Stimulated activated effector memory CD8-positive, alpha-beta T cell treated with anti-CD3 and anti-CD28 coated beads, Interleukin-12 subunit alpha, Interleukin-12 subunit beta, amount 100 ng/mL, for 72 hours (primary cell): ENCODE data around the gene ACTR1B.
"Not testable (repeated sequence)": the region's sequence is repeated elsewhere in the genome, so short reads cannot be mapped to it uniquely, and the experiment has no call there.

Experiments
- ATAC-seq: fragments of 150-1000 bp; cut with Tn5 transposase; 2 replicates; pipeline ENCODE4 v1.10.0; 2021
- DNase-seq, 2 donors: peaks; one replicate each; pipeline ENCODE4 v3.0.0; 2021 to 2022; ENCODE audit warnings: low spot score in 2 of 2
- H3K27ac Mint-ChIP-seq: one replicate; pipeline ENCODE4 v1.8.0; 2022; ENCODE audit warnings: mild to moderate bottlenecking, mixed read lengths
- H3K36me3 Mint-ChIP-seq: one replicate; pipeline ENCODE4 v1.8.0; 2022; ENCODE audit warnings: mild to moderate bottlenecking, mixed read lengths
- H3K4me1 Mint-ChIP-seq: one replicate; pipeline ENCODE4 v1.8.0; 2022; ENCODE audit warnings: mixed read lengths
- H3K4me3 Mint-ChIP-seq: one replicate; pipeline ENCODE4 v1.8.0; 2022; ENCODE audit warnings: mild to moderate bottlenecking, mixed read lengths
- H3K9me3 Mint-ChIP-seq: one replicate; pipeline ENCODE4 v1.8.0; 2022; ENCODE audit warnings: mixed read lengths

Gene ACTR1B

GRCh38 chr2:97620492-97620891 is 43.4 kb downstream of the ACTR1B start:
- not testable (repeated sequence) for H3K4me3 Mint-ChIP-seq, H3K9me3 Mint-ChIP-seq, H3K27ac Mint-ChIP-seq, ATAC-seq, H3K36me3 Mint-ChIP-seq, H3K4me1 Mint-ChIP-seq, DNase-seq

GRCh38 chr2:97618939-97619827 is 44.7 kb downstream of the ACTR1B start:
- peak; percentile 93 for ATAC-seq
- not testable (repeated sequence) for DNase-seq, H3K27ac Mint-ChIP-seq, H3K9me3 Mint-ChIP-seq, H3K36me3 Mint-ChIP-seq, H3K4me3 Mint-ChIP-seq, H3K4me1 Mint-ChIP-seq

- H3K27ac Mint-ChIP-seq, result peak overlapping the region; percentile 17
- no peaks in the 10 kb centered on the region for H3K9me3 Mint-ChIP-seq
- ATAC-seq (no peak), DNase-seq (no peak)
- no peaks in the 10 kb centered on the region for H3K36me3 Mint-ChIP-seq
- no peak overlapping the region for H3K4me3 Mint-ChIP-seq
- H3K4me1 Mint-ChIP-seq, result peaks cover 6% of the 10 kb centered on the region
Measured at GRCh38 chr2:97617911-97618310, 45.9 kb downstream of the ACTR1B start.

- H3K4me1 Mint-ChIP-seq, H3K27ac Mint-ChIP-seq, H3K9me3 Mint-ChIP-seq, ATAC-seq, DNase-seq, H3K4me3 Mint-ChIP-seq, H3K36me3 Mint-ChIP-seq: not testable (repeated sequence)
Measured at GRCh38 chr2:97615746-97616145, 48.1 kb downstream of the ACTR1B start.

- H3K27ac Mint-ChIP-seq, H3K4me3 Mint-ChIP-seq, H3K36me3 Mint-ChIP-seq, DNase-seq, ATAC-seq, H3K4me1 Mint-ChIP-seq, H3K9me3 Mint-ChIP-seq: not testable (repeated sequence)
Measured at GRCh38 chr2:97611895-97612294, 51.9 kb downstream of the ACTR1B start.

DNA sequence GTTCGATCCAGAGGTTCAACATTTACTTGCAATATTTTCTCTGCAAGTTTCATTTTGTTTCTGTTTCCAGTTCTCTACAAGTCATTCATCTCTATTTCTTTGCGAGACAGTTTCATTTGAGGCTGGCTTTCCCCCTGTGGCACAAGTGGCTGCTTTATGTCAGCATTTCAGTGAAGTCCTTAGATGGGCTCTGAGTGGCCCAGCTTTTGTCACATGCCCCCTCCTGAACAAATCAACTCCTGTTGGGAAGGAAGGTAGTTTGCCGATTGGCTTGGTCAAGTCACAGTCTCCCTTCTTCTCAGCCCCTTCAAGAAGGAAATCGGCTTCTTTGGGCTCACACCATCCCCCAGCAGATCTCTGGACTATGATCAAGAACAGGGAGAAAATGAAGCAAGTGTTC is 55.1 kb downstream of the ACTR1B start:
- H3K36me3 Mint-ChIP-seq, result not testable (repeated sequence)
- peak; percentile 33 for ATAC-seq

More for the DNA sequence above, 55.1 kb downstream of the ACTR1B start:
- not testable (repeated sequence) for H3K4me1 Mint-ChIP-seq, DNase-seq, H3K4me3 Mint-ChIP-seq, H3K27ac Mint-ChIP-seq, H3K9me3 Mint-ChIP-seq
